SJCRH30 (cell line): Measurements from ENCODE around the gene UTF1. TPM values are rescaled to one million over a fixed set of nuclear protein-coding genes. Genes with fewer than 3 reads are reported as not detected.
"Not testable (repeated sequence)": the region's sequence is repeated elsewhere in the genome, so short reads cannot be mapped to it uniquely, and the experiment has no call there.

Experiments
- DNase-seq, 2 experiments: peaks; one replicate each; pipeline ENCODE4 v3.0.0-alpha.2; 2015 to 2020
- H3K27ac ChIP-seq: fragments of 250-450 bp; sonication (Bioruptor Pico); 2 replicates; pipeline ENCODE4 v1.5.1; 2020; ENCODE audit warnings: mild to moderate bottlenecking, moderate library complexity
- H3K27me3 ChIP-seq: fragments of 250-450 bp; sonication (Bioruptor Pico); 2 replicates; pipeline ENCODE4 v1.5.1; 2020; ENCODE audit warnings: mild to moderate bottlenecking, moderate library complexity
- H3K36me3 ChIP-seq: fragments of 250-450 bp; sonication (Bioruptor Pico); 2 replicates; pipeline ENCODE4 v1.5.1; 2020; ENCODE audit warnings: mild to moderate bottlenecking, moderate library complexity
- H3K4me1 ChIP-seq: fragments of 250-450 bp; sonication (Bioruptor Pico); 2 replicates; pipeline ENCODE4 v1.5.1; 2020; ENCODE audit warnings: mild to moderate bottlenecking, moderate library complexity
- H3K4me3 ChIP-seq: fragments of 250-450 bp; sonication (Bioruptor Pico); 2 replicates; pipeline ENCODE4 v1.5.1; 2020; ENCODE audit warnings: mild to moderate bottlenecking, moderate library complexity
- H3K9me3 ChIP-seq: fragments of 250-450 bp; sonication (Bioruptor Pico); replicated peaks from 2 replicates; pipeline ENCODE4 v1.5.1; 2020; ENCODE audit warnings: mild to moderate bottlenecking, moderate library complexity
- total RNA-seq: library from RNA; depleted of rRNA; stranded (reverse); fragments of >200 nt; shearing (Covaris generic); gene quantifications from 2 replicates; pipeline ENCODE4 v1.2.3, GENCODE V29; 2014

UTF1 gene
- total RNA-seq, 1 experiment from 2014 or later: not detected

- H3K27me3 ChIP-seq: no peaks in the 10 kb centered on the region
- no peaks in the 10 kb centered on the region for H3K4me1 ChIP-seq
- no peak overlapping the region for H3K4me3 ChIP-seq
- no peaks in the 10 kb centered on the region for H3K9me3 ChIP-seq
- no peaks in the 10 kb centered on the region for H3K36me3 ChIP-seq
- H3K27ac ChIP-seq: no peak overlapping the region
- no peak for DNase-seq
Observed at GRCh38 chr10:133225707-133226191, 4.3 kb upstream of the UTF1 start.

GRCh38 chr10:133226251-133226808 lies 3.7 kb upstream of the UTF1 start:
- Histone ChIP-seq H3K27ac (no peak overlapping the region), H3K4me1 (no peaks in the 10 kb centered on the region), H3K27me3 (no peaks in the 10 kb centered on the region), H3K36me3 (no peaks in the 10 kb centered on the region), H3K9me3 (no peaks in the 10 kb centered on the region), H3K4me3 (no peak overlapping the region)
- DNase-seq: no peak

- H3K27ac ChIP-seq: no peak overlapping the region
- no peak overlapping the region for H3K4me3 ChIP-seq
- no peaks in the 10 kb centered on the region for H3K36me3 ChIP-seq
- H3K27me3 ChIP-seq: no peaks in the 10 kb centered on the region
- DNase-seq: no peak
- H3K4me1 ChIP-seq: no peaks in the 10 kb centered on the region
- H3K9me3 ChIP-seq: no peaks in the 10 kb centered on the region
Observed at GRCh38 chr10:133227256-133227655, 2.8 kb upstream of the UTF1 start.

- DNase-seq: no peak
- H3K4me1 ChIP-seq: no peaks in the 10 kb centered on the region
- no peak overlapping the region for H3K27ac ChIP-seq
- no peaks in the 10 kb centered on the region for H3K9me3 ChIP-seq
- no peak overlapping the region for H3K4me3 ChIP-seq
- no peaks in the 10 kb centered on the region for H3K27me3 ChIP-seq
- H3K36me3 ChIP-seq: no peaks in the 10 kb centered on the region
Observed at GRCh38 chr10:133229265-133230043, 563 bp upstream of the UTF1 start.

- Histone ChIP-seq H3K27me3 (no peaks in the 10 kb centered on the region), H3K36me3 (no peaks in the 10 kb centered on the region), H3K27ac (no peak overlapping the region), H3K4me1 (no peaks in the 10 kb centered on the region), H3K4me3 (no peak overlapping the region), H3K9me3 (no peaks in the 10 kb centered on the region)
- DNase-seq: no peak
Observed at GRCh38 chr10:133230387-133231195, 574 bp downstream of the UTF1 start.

- H3K9me3 ChIP-seq: no peaks in the 10 kb centered on the region
- no peak overlapping the region for H3K4me3 ChIP-seq
- DNase-seq: no peak
- H3K27me3 ChIP-seq: no peaks in the 10 kb centered on the region
- no peaks in the 10 kb centered on the region for H3K4me1 ChIP-seq
- no peaks in the 10 kb centered on the region for H3K36me3 ChIP-seq
- no peak overlapping the region for H3K27ac ChIP-seq
Observed at GRCh38 chr10:133231244-133231945, 1.4 kb downstream of the UTF1 start.

GRCh38 chr10:133231946-133232574 lies 2.0 kb downstream of the UTF1 start:
- H3K4me1 ChIP-seq: no peaks in the 10 kb centered on the region
- no peak for DNase-seq
- H3K4me3 ChIP-seq: no peak overlapping the region
- no peaks in the 10 kb centered on the region for H3K9me3 ChIP-seq
- H3K27me3 ChIP-seq: no peaks in the 10 kb centered on the region
- no peaks in the 10 kb centered on the region for H3K36me3 ChIP-seq
- H3K27ac ChIP-seq: no peak overlapping the region

GRCh38 chr10:133234796-133235195 lies 4.8 kb downstream of the UTF1 start:
- not testable (repeated sequence) for H3K9me3 ChIP-seq, H3K27ac ChIP-seq, H3K36me3 ChIP-seq, H3K27me3 ChIP-seq, H3K4me3 ChIP-seq, DNase-seq, H3K4me1 ChIP-seq

- DNase-seq: no peak
- Histone ChIP-seq H3K4me3 (no peak overlapping the region), H3K36me3 (no peaks in the 10 kb centered on the region), H3K27ac (no peak overlapping the region), H3K9me3 (no peaks in the 10 kb centered on the region), H3K27me3 (no peaks in the 10 kb centered on the region), H3K4me1 (no peaks in the 10 kb centered on the region)
Observed at GRCh38 chr10:133235265-133235855, 5.3 kb downstream of the UTF1 start.

GRCh38 chr10:133235932-133236331 lies 5.9 kb downstream of the UTF1 start:
- no peak for DNase-seq
- H3K4me1 ChIP-seq: no peaks in the 10 kb centered on the region
- H3K4me3 ChIP-seq: no peak overlapping the region
- no peaks in the 10 kb centered on the region for H3K27me3 ChIP-seq
- no peaks in the 10 kb centered on the region for H3K9me3 ChIP-seq
- H3K27ac ChIP-seq: no peak overlapping the region
- H3K36me3 ChIP-seq: no peaks in the 10 kb centered on the region

- no peaks in the 10 kb centered on the region for H3K9me3 ChIP-seq
- no peak for DNase-seq
Observed at GRCh38 chr10:133236401-133237240, 6.6 kb downstream of the UTF1 start.

GRCh38 chr10:133237241-133237587 lies 7.2 kb downstream of the UTF1 start:
- no peak for DNase-seq
- no peaks in the 10 kb centered on the region for H3K27me3 ChIP-seq

More at GRCh38 chr10:133236401-133237240, 6.6 kb downstream of the UTF1 start:
- no peaks in the 10 kb centered on the region for H3K36me3 ChIP-seq
- no peaks in the 10 kb centered on the region for H3K27me3 ChIP-seq
- H3K4me3 ChIP-seq: no peak overlapping the region
- no peak overlapping the region for H3K27ac ChIP-seq
- no peaks in the 10 kb centered on the region for H3K4me1 ChIP-seq

More at GRCh38 chr10:133237241-133237587, 7.2 kb downstream of the UTF1 start:
- Histone ChIP-seq H3K27ac (no peak overlapping the region), H3K4me3 (no peak overlapping the region), H3K4me1 (no peaks in the 10 kb centered on the region), H3K36me3 (no peaks in the 10 kb centered on the region), H3K9me3 (no peaks in the 10 kb centered on the region)
